GM19238 (cell line): Measurements from ENCODE around the gene BEND5.

ENCODE experiments used
- DNase-seq: peaks from one replicate; pipeline ENCODE4 v3.0.0; 2011; ENCODE audit warnings: low spot score; ENCODE audit not compliant: insufficient read length

Gene BEND5, protein sequence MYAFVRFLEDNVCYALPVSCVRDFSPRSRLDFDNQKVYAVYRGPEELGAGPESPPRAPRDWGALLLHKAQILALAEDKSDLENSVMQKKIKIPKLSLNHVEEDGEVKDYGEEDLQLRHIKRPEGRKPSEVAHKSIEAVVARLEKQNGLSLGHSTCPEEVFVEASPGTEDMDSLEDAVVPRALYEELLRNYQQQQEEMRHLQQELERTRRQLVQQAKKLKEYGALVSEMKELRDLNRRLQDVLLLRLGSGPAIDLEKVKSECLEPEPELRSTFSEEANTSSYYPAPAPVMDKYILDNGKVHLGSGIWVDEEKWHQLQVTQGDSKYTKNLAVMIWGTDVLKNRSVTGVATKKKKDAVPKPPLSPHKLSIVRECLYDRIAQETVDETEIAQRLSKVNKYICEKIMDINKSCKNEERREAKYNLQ

DNA sequence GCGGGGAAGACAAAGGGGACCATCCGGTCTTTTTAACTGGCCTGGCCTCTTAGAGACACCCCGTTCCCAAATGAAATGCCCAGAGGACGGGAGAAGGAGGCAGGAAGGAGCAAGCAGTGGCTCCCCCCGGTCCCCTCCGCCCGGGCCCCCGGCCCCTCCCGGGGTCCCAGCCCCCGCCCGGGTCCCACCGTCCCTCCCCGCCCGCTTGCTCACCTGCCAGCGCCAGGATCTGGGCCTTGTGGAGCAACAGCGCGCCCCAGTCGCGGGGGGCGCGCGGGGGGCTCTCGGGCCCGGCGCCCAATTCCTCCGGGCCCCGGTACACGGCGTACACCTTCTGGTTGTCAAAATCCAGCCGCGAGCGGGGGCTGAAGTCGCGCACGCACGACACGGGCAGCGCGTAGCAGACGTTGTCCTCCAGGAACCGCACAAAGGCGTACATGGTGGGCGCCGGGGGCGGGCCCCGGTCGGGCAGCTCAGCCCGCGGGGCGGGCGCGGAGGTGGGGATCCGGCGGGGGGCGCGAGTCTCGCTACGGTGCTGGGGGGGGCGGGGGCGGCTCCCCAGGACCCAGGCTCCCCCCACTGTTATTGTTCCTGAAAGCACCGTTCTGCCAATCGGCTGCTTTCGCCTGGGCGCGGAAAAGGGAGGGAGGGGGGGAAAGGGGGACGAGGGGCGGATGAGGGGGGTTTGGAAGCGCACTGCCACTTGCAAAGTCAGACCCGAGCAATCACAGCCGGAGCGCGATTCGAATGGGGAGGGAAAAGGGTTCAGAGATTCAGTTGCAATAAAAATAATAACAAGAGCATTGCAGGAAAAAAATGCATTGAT is at the start of gene BEND5:
BEND5 (minus strand) TSS at position 499 of the 826 bp plus-strand sequence; CDS start at position 439, 60 bp downstream.
- no peak for DNase-seq

GRCh38 chr1:48823168-48823567 is 46.5 kb upstream of the BEND5 start:
- DNase-seq, result no peak

DNA sequence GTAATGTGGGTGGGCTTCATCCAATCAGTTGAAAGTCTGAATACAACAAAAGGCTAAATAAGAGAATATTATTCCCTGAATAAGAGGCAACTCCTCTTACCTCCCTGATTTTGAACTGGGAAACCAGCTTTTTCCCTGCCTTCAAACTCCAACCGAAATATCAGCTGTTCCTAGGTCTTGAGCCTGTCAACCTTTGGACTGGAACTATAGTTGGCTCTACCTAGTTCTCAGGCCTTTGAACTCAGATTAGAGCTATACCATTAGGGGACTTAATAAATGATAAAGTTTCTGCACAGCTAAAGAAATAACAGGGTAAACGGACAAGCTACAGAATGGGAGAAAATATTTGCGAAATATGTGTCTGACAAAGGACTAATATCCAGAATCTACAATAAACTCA is 43.8 kb upstream of the BEND5 start:
- DNase-seq, result no peak

DNA sequence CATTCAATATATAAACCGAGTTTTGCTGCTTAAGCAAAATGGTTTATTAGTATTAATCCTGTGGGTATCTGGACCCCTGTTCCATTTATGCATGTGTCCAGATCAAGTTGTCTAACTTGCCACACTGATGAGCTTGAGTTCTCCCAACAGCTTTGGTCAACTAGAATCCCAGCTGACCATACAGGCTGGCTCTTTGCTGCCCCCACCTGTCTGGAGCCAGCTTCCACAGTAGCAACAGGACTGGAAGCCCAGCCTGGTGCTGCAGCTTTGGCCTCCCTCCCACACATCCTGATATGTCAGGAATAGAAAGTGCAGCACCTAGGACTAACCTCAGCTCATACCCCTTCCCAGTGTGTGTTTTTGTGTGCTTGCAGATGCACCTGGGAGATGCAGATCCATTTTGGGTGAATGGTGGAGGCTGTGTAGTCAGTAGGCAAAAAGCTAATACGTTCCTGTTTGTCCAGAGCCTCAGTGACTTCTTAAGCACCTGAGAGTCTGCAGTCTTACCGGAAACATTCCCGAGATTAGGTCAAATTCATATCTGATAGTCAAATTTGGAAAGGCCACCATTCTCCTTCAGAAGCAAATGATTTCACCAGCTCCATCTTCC is 40.9 kb upstream of the BEND5 start:
- peak; percentile 27 for DNase-seq

- DNase-seq, result no peak
Measured at GRCh38 chr1:48810740-48811139, 34.0 kb upstream of the BEND5 start.

- no peak for DNase-seq
Measured at GRCh38 chr1:48808496-48808895, 31.8 kb upstream of the BEND5 start.

DNA sequence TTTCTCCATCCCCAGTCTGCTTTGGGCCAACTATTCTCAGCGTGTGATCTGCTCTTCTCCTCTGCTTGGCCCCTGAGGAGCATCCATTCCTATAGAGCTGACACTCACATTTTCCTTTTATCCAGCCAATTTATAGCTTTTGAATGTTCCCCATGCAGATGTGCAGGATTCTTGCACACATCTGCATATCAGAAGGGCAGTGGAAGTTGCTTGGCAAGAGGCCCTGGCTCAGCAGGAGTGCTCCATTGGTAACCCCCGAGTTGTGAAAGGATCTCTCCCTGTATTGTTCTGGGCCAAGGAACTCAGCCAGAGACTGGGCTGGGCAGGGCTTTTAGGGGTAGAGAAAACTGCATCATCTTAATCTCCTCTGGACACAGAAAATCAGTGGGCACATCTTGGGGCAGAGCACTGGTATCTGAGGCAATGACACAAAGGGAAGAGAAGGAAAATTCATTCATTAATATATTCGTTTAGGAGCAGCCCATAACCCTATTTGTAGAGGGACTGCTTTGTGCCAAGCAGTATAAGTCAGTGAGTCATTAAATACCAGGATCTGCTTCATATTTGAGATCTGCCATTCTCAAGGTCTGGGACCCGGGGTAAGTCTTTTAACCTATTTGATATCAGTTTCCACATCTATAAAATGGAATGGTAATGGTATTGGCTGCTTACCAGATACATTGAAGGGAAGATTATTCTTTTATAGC is 31.0 kb upstream of the BEND5 start:
- DNase-seq, result no peak

GRCh38 chr1:48803474-48803873 is 26.8 kb upstream of the BEND5 start:
- no peak for DNase-seq

DNA sequence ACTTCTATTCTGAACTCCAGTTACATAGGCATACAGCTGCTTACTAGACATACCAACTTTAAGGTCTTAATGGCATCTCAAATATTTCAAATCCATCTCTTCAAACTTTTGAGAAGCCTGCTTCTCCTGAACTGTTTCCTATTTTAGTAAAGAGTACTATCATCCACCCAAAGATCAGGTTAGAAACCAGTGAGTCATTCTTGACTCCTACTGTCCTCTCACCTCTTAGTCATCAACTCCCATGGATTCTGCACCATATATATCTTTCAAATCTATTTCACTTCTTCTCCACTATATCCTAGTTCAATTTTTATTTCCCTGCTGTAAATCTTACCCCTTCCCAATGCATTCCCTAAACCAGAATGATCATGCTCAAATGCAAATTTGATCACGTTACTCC is 18.1 kb upstream of the BEND5 start:
- DNase-seq, result no peak

- DNase-seq, result peak; percentile 27
Measured at GRCh38 chr1:48793863-48794262, 17.2 kb upstream of the BEND5 start.

- no peak for DNase-seq
Measured at GRCh38 chr1:48792961-48793360, 16.3 kb upstream of the BEND5 start.

DNA sequence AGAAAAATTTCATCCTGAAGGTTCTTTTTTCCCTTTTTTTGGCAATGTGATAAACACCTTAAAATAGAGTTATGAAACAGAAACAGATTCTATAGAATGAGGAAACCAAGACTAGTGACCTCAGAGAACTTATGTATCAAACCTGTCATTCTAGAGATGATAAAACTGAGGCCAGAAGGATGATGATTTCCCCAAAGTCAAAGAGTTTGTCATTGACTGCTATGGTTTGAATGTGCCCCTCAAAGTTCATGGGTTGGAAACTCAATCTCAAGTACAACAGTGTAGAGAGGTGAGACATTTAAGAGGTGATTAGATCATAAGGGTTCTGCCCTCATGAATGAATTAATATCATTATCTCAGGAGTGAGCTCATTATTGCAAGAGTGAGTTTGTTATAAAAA is 13.7 kb upstream of the BEND5 start:
- no peak for DNase-seq

DNA sequence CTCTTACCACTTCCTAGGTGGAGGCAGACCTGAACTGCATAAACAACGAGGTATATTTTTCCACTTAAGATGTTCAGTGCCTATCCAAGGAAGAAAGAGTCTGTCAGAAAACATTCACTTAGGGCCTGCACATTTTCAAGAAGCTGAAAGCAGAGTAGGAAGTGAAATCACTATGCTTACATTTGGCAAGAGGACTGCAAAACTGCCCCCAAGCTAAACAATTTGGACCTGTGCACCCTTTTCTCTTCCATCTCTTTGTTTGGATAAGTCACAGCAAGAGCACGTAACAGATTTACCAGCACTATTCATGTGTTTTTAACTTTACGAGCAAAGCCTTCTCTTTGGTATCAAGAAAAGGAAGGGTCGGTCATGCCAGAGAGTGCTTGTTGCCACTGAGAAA is 13.2 kb upstream of the BEND5 start:
- DNase-seq, result no peak

- no peak for DNase-seq
Measured at GRCh38 chr1:48785869-48786268, 9.2 kb upstream of the BEND5 start.

- no peak for DNase-seq
Measured at GRCh38 chr1:48784301-48784700, 7.6 kb upstream of the BEND5 start.

DNA sequence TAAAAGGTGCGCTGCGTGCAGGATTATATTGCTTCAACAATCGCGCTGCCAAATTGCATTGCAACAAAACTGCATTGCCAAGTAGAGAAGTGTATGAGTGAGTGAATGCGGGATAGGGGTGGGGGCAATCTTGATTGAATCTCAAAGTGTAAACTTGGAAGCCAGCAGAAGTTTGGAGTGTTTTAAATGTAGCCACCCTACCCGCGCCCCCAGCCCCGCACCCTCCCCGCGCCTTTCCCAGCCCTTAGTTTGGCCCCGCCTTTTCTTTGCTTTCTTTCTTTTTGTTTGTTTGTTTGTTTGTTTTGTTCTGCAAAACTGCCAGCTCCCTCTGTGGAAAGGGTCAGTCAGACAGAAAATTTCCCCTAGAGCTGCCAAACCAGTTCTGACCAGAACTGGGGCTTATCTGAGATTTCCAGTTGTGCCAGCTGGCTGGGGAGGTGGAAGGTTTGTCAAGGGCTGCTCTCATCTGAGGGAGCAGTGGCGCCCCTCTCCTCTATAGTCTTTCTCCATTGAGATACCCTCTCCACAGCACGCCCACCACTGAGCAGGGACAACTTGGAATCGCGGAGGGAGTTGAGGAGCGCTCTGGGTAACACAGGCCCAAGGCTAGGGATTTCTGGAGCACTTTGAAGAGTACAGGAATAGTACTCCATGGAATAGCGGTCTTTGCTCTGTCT is 666 bp upstream of the BEND5 start:
- no peak for DNase-seq

GRCh38 chr1:48775831-48776392 is 779 bp downstream of the BEND5 start:
- DNase-seq, result no peak

DNA sequence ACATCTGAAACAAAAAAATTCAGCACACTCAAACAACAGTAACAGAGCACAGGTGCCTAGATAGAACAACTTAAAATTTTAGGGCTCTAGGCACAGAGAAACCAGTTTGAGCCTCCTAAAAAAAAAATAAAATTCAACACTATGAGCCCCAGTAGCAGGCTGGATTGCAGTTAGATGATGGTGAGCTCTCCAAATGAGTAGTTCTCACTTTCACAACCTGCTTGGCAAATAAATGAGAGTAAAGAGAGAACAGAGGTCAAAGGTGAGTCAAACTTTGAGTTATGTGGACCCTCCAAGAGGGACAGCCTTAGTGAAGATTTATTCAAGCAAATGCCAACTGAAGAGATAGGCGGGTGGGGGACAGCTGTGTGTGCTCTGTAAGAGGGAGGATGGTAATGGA is 3.6 kb downstream of the BEND5 start:
- DNase-seq, result no peak

DNA sequence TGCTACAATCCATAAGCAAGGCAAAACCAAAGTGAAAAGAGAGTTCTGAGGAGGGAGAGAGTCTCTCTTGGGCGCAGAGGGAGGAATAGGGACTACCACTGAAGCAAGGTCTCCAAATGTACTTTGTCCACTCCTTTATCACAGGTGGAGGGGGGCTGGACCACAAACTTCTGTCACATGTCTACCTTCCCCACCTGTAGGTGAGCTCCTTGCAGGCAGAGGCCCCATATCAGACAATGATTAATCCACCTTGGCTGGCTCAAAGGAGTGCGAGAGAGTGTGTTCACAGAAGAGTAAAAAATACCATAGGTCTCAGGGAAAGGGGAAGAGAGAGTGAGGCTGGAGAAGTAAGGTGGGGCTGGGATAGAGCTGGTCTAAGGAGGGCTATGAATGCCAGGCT is 4.5 kb downstream of the BEND5 start:
- DNase-seq, result no peak

DNA sequence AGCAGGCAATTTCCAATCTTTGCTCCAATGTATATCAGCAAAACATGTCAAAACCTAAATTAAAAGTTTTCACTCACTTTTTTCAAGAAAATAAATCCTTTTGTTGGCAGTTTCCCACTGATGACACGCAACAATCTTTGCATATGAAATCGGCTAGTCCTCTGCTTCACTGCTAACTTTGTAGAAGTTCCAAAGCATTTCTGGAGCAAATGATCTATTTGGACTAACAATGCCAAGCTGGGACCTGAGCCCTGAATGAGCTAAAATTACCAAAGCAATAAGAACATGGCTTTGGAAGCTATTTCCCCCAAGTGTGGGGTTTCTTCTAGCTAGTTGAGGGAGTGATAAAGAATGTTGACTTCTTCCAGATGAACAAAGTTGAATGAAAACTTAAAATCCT is 5.1 kb downstream of the BEND5 start:
- DNase-seq, result no peak
